Posterior cingulate gyrus (tissue), 11 donors: ENCODE data around the gene GSTA5.
"Not testable (repeated sequence)": the region's sequence is repeated elsewhere in the genome, so short reads cannot be mapped to it uniquely, and the experiment has no call there.

Source experiments
- DNase-seq, 10 donors: peaks; one replicate each; pipeline versions ENCODE4 v3.0.0 to v3.0.0-alpha.2; 2020 to 2021; ENCODE audit warnings: mixed read lengths in 3 of 10
- intact Hi-C: fragments of 100-400 bp; cut with DNase I; formaldehyde crosslinking; loops from one replicate; pipeline ENCODE4 v1.15.1; 2023

GSTA5 gene

GRCh38 chr6:52840763-52841585 is at the start of gene GSTA5:
Gene GSTA5, minus strand, starts transcription at chr6:52840813.
- no peak for DNase-seq
- intact Hi-C loops = no loop called here

- intact Hi-C loops = no loop called here
Observed at GRCh38 chr6:52890018-52890417, 49.4 kb upstream of the GSTA5 start.

GRCh38 chr6:52887910-52888524 is 47.4 kb upstream of the GSTA5 start:
- no peak for DNase-seq
- intact Hi-C loops = no loop called here

More at GRCh38 chr6:52890018-52890417, 49.4 kb upstream of the GSTA5 start:
- DNase-seq = no peak

- DNase-seq = peak in 6 of 10 donors; percentile 19 to 88 (median 59)
- intact Hi-C loops = loop anchor here (5.0 kb wide), 1 partner anchor 110 kb away; no protein-coding TSS in a partner anchor
Observed at GRCh38 chr6:52881996-52882841, 41.6 kb upstream of the GSTA5 start.

GRCh38 chr6:52881662-52881995 is 41.0 kb upstream of the GSTA5 start:
- intact Hi-C loops = loop anchor here (5.0 kb wide), 1 partner anchor 111 kb away; no protein-coding TSS in a partner anchor
- DNase-seq = no peak

GRCh38 chr6:52877786-52878185 is 37.2 kb upstream of the GSTA5 start:
- no peak for DNase-seq

GRCh38 chr6:52877168-52877567 is 36.6 kb upstream of the GSTA5 start:
- intact Hi-C loops = no loop called here

More at GRCh38 chr6:52877786-52878185, 37.2 kb upstream of the GSTA5 start:
- intact Hi-C loops = no loop called here

GRCh38 chr6:52876056-52876787 is 35.6 kb upstream of the GSTA5 start:
- intact Hi-C loops = no loop called here
- DNase-seq = no peak

More at GRCh38 chr6:52877168-52877567, 36.6 kb upstream of the GSTA5 start:
- DNase-seq = no peak

- intact Hi-C loops = no loop called here
- DNase-seq = no peak
Observed at GRCh38 chr6:52872031-52872430, 31.4 kb upstream of the GSTA5 start.

- intact Hi-C loops = no loop called here
- DNase-seq = no peak
Observed at GRCh38 chr6:52871621-52872020, 31.0 kb upstream of the GSTA5 start.

- DNase-seq, intact Hi-C loops: not testable (repeated sequence)
Observed at GRCh38 chr6:52870335-52871091, 29.9 kb upstream of the GSTA5 start.

- intact Hi-C loops, DNase-seq: not testable (repeated sequence)
Observed at GRCh38 chr6:52868899-52869298, 28.3 kb upstream of the GSTA5 start.

GRCh38 chr6:52868240-52868639 is 27.6 kb upstream of the GSTA5 start:
- no peak for DNase-seq
- intact Hi-C loops = no loop called here

GRCh38 chr6:52861151-52861550 is 20.5 kb upstream of the GSTA5 start:
- DNase-seq, intact Hi-C loops: not testable (repeated sequence)

GRCh38 chr6:52858416-52858815 is 17.8 kb upstream of the GSTA5 start:
- intact Hi-C loops = no loop called here
- DNase-seq = no peak

- intact Hi-C loops, DNase-seq: not testable (repeated sequence)
Observed at GRCh38 chr6:52856137-52856536, 15.5 kb upstream of the GSTA5 start.

GRCh38 chr6:52849137-52849536 is 8.5 kb upstream of the GSTA5 start:
- no peak for DNase-seq

GRCh38 chr6:52846002-52846401 is 5.4 kb upstream of the GSTA5 start:
- DNase-seq = no peak
- intact Hi-C loops = no loop called here

More at GRCh38 chr6:52849137-52849536, 8.5 kb upstream of the GSTA5 start:
- intact Hi-C loops = no loop called here

- intact Hi-C loops = no loop called here
- no peak for DNase-seq
Observed at GRCh38 chr6:52843605-52844004, 3.0 kb upstream of the GSTA5 start.
